Sigmoid colon (tissue), 4 donors: Measurements from ENCODE around the gene KLF15.

Experiments used
- POLR2AphosphoS5 ChIP-seq, 4 donors: sonication (generic); formaldehyde crosslinking; IDR thresholded peaks; one replicate each; pipeline ENCODE4 v1.6.1; 2017; ENCODE audit warnings: antibody characterized with exemption in 4 of 4
- TF ChIP-seq, protein P1 (sequence below), 4 experiments: fragments of 450-650 bp in 3 of 4; fragments of 200-600 bp in 1 of 4; IDR thresholded peaks; one replicate each; pipeline ENCODE4 v1.5.1; 2016 to 2019; ENCODE audit warnings: antibody characterized with exemption in 4 of 4, mild to moderate bottlenecking in 3 of 4, moderate library complexity in 2 of 4

DNA sequence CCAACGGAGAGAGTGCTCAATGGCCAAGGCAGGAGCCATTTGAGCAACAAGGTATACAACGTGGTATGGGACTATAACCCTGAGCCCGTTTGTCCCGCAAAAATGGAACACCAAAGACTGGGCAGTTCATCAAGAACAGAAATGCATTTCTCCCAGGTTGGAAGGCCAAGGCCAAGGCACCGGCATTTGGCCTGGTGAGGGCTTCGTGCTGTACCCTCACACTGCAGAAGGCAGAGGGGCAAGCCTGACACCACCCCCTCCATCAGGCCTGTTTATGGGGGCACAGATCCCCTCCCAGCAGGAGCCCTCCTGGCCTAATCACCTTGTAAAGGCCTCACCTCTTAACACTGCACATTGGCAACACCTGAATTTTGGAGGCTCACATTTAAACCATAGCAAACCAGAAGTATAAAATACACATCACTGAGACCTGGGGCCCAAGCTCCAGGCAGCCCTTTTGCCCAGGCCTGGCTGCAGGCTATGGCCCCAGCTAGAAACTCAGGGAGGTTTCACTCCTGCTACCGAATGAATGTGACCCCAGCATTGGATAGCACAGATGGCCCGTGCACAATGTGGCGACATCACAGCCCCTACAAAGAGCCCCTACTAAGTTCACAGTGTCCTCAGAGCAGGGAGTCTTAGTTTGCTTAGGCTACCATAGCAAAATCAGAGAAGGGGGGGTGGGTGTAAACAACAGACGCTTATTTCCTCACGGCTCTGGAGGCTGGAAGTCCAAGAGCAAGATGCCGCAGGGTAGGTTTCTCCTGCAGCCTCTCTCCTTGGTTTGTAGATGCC is 47.1 kb downstream of the KLF15 start:
- TF ChIP-seq, protein P1, sequence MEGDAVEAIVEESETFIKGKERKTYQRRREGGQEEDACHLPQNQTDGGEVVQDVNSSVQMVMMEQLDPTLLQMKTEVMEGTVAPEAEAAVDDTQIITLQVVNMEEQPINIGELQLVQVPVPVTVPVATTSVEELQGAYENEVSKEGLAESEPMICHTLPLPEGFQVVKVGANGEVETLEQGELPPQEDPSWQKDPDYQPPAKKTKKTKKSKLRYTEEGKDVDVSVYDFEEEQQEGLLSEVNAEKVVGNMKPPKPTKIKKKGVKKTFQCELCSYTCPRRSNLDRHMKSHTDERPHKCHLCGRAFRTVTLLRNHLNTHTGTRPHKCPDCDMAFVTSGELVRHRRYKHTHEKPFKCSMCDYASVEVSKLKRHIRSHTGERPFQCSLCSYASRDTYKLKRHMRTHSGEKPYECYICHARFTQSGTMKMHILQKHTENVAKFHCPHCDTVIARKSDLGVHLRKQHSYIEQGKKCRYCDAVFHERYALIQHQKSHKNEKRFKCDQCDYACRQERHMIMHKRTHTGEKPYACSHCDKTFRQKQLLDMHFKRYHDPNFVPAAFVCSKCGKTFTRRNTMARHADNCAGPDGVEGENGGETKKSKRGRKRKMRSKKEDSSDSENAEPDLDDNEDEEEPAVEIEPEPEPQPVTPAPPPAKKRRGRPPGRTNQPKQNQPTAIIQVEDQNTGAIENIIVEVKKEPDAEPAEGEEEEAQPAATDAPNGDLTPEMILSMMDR (IDR thresholded peaks at IDR 0.05), result no peak
- no peak for TF ChIP-seq POLR2AphosphoS5 (IDR thresholded peaks at IDR 0.05)
